HepG2 (cell line): Measurements from ENCODE around the gene R3HDM4. TPM values are rescaled to one million over a fixed set of nuclear protein-coding genes. Genes with fewer than 3 reads are reported as not detected.
A peak's percentile ranks its signal among the peaks of the same experiment; 100 is the strongest.

Source experiments
- AGO1 ChIP-seq: fragments of 200-400 bp; formaldehyde crosslinking; IDR thresholded peaks from 2 replicates; pipeline ENCODE4 v1.6.1; 2017; ENCODE audit warnings: mild to moderate bottlenecking, low read depth, low read length, moderate library complexity; ENCODE audit not compliant: poor library complexity, severe bottlenecking
- ATF7-NPFF ChIP-seq: sonication (generic); formaldehyde crosslinking; IDR thresholded peaks from 2 replicates; pipeline ENCODE4 v1.8.1; 2023; ENCODE audit warnings: mild to moderate bottlenecking, low read depth, missing genetic modification reagents, moderate library complexity
- FOSL1 ChIP-seq: sonication (generic); formaldehyde crosslinking; IDR thresholded peaks from 2 replicates; pipeline ENCODE4 v1.9.0; 2021; ENCODE audit warnings: missing genetic modification reagents, borderline replicate concordance
- FOXK2 ChIP-seq: fragments of 450-650 bp; IDR thresholded peaks from 2 replicates; pipeline ENCODE4 v1.6.1; 2016
- HOXA7 ChIP-seq: sonication (generic); formaldehyde crosslinking; IDR thresholded peaks from 2 replicates; pipeline ENCODE4 v1.8.1; 2022; ENCODE audit warnings: mild to moderate bottlenecking, missing genetic modification reagents, moderate library complexity
- RFX5 ChIP-seq: IDR thresholded peaks from 2 replicates; pipeline ENCODE4 v1.6.1; 2011; ENCODE audit warnings: low read depth, low read length, improper control_type of control experiment
- TAF15 ChIP-seq: fragments of 200-400 bp; formaldehyde crosslinking; IDR thresholded peaks from one replicate; pipeline ENCODE4 v1.6.1; 2018; ENCODE audit warnings: mild to moderate bottlenecking, low read depth, low read length; ENCODE audit not compliant: poor library complexity, severe bottlenecking
- ZNF296 ChIP-seq: sonication (generic); formaldehyde crosslinking; conservative IDR thresholded peaks from 2 replicates; pipeline ENCODE4 v1.5.0; 2020; ENCODE audit warnings: mild to moderate bottlenecking, missing genetic modification reagents
- ZNF331 ChIP-seq: sonication (generic); formaldehyde crosslinking; IDR thresholded peaks from 2 replicates; pipeline ENCODE4 v1.4.0; 2020; ENCODE audit warnings: missing genetic modification reagents
- ZNF547 ChIP-seq: sonication (generic); formaldehyde crosslinking; IDR thresholded peaks from 2 replicates; pipeline ENCODE4 v1.5.1; 2020; ENCODE audit warnings: mild to moderate bottlenecking, missing genetic modification reagents
- ZNF841 ChIP-seq: sonication (generic); formaldehyde crosslinking; IDR thresholded peaks from 2 replicates; pipeline ENCODE4 v1.8.1; 2023; ENCODE audit warnings: missing genetic modification reagents, borderline replicate concordance
- polyA plus RNA-seq, 8 experiments: library from polyadenylated mRNA; depleted of rRNA in 3 of 8; stranded (reverse) in 7 of 8; unstranded in 1 of 8; fragments of >200 nt; fragmentation: Illumina TruSeq in 4 of 8; extraction: Trizol in 4 of 8; gene quantifications; 2 replicates each; pipeline versions ENCODE4 v1.2.1 to v1.2.3, GENCODE V29; 2011 to 2016; ENCODE audit warnings: low read depth in 4 of 8, missing spikeins in 1 of 8, mixed read lengths in 1 of 8; ENCODE audit not compliant: insufficient read depth in 1 of 8
- total RNA-seq, 5 experiments: library from RNA; depleted of rRNA; stranded (reverse); fragments of >200 nt; fragmentation: Illumina TruSeq; extraction: Trizol; gene quantifications; 2 replicates each; pipeline ENCODE4 v1.2.3, GENCODE V29; 2016; ENCODE audit warnings: low read depth in 1 of 5
- TF ChIP-seq, protein P1 (sequence below): sonication (generic); formaldehyde crosslinking; conservative IDR thresholded peaks from 2 replicates; pipeline ENCODE4 v1.5.0; 2020; ENCODE audit warnings: missing genetic modification reagents
- TF ChIP-seq, protein P2 (sequence below): conservative IDR thresholded peaks from 2 replicates; pipeline ENCODE4 v1.6.1; 2018; ENCODE audit warnings: missing genetic modification reagents
- TF ChIP-seq, protein P3 (sequence below): sonication (generic); formaldehyde crosslinking; IDR thresholded peaks from 2 replicates; pipeline ENCODE4 v1.5.1; 2020; ENCODE audit warnings: missing genetic modification reagents, mild to moderate bottlenecking, borderline replicate concordance
- TF ChIP-seq, protein P4 (sequence below): sonication (generic); formaldehyde crosslinking; IDR thresholded peaks from 2 replicates; pipeline ENCODE4 v1.8.1; 2023; ENCODE audit warnings: mild to moderate bottlenecking, moderate library complexity, missing genetic modification reagents
- TF ChIP-seq, protein P5 (sequence below): sonication (generic); formaldehyde crosslinking; IDR thresholded peaks from 2 replicates; pipeline ENCODE4 v1.5.1; 2020; ENCODE audit warnings: mild to moderate bottlenecking, missing genetic modification reagents, borderline replicate concordance

R3HDM4 gene
- total and polyA plus RNA-seq, 2 of the 13 experiments (the other 11 are each of a cell fraction or from before 2014, with no cell fraction given), result 26.2 to 26.9 TPM

DNA sequence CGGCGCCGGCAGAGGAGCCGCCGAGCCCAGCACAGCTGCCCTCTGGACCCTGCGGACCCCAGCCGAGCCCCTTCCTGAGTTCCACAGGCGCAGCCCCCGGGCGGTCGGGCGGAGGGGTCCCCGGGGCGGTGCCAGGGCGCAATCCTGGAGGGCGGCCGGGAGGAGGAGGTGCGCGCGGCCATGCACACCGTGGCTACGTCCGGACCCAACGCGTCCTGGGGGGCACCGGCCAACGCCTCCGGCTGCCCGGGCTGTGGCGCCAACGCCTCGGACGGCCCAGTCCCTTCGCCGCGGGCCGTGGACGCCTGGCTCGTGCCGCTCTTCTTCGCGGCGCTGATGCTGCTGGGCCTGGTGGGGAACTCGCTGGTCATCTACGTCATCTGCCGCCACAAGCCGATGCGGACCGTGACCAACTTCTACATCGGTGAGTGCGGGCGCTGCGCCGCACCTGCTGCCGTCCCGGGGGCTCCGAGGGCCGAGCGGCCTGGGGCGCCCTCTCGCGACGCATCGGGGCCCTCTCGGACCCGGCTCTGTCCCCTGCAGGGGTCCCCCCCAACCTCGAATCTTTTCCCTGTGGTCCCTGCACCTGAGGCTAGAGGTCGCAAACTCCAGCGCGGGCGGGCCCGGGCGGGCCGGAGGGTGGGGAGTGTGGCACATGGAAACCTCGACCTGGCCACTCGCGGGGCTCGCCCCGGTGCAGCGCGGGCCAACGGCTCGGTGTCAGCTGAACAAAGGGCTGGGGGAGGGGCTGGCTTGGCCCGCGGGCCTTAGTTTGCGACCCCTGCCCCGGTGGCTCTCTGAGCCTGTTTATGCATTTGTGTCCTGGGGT is 4.5 kb upstream of the R3HDM4 start, which contains the start of gene KISS1R (continued):
- TF ChIP-seq, protein P1, sequence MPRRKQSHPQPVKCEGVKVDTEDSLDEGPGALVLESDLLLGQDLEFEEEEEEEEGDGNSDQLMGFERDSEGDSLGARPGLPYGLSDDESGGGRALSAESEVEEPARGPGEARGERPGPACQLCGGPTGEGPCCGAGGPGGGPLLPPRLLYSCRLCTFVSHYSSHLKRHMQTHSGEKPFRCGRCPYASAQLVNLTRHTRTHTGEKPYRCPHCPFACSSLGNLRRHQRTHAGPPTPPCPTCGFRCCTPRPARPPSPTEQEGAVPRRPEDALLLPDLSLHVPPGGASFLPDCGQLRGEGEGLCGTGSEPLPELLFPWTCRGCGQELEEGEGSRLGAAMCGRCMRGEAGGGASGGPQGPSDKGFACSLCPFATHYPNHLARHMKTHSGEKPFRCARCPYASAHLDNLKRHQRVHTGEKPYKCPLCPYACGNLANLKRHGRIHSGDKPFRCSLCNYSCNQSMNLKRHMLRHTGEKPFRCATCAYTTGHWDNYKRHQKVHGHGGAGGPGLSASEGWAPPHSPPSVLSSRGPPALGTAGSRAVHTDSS (CRISPR knock-in tag), result 0 out of 2 replicates have a peak, but pooled peaks have one; percentile 47
- no peak for TF ChIP-seq ZNF296 (CRISPR knock-in tag)
- no peak for TF ChIP-seq FOXK2
- TF ChIP-seq, protein P2, sequence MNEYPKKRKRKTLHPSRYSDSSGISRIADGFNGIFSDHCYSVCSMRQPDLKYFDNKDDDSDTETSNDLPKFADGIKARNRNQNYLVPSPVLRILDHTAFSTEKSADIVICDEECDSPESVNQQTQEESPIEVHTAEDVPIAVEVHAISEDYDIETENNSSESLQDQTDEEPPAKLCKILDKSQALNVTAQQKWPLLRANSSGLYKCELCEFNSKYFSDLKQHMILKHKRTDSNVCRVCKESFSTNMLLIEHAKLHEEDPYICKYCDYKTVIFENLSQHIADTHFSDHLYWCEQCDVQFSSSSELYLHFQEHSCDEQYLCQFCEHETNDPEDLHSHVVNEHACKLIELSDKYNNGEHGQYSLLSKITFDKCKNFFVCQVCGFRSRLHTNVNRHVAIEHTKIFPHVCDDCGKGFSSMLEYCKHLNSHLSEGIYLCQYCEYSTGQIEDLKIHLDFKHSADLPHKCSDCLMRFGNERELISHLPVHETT (CRISPR knock-in tag), result peak; percentile 75
- peak; percentile 51; the same call in 1 of the 2 replicates for TF ChIP-seq ZNF331 (CRISPR knock-in tag)
- no peak for TF ChIP-seq ZNF841 (CRISPR knock-in tag)
- peak; percentile 42; the same call in 1 of the 2 replicates for TF ChIP-seq RFX5
- 0 out of 2 replicates have a peak, but pooled peaks have one; percentile 5 for TF ChIP-seq HOXA7 (CRISPR knock-in tag)
- TF ChIP-seq, protein P3, sequence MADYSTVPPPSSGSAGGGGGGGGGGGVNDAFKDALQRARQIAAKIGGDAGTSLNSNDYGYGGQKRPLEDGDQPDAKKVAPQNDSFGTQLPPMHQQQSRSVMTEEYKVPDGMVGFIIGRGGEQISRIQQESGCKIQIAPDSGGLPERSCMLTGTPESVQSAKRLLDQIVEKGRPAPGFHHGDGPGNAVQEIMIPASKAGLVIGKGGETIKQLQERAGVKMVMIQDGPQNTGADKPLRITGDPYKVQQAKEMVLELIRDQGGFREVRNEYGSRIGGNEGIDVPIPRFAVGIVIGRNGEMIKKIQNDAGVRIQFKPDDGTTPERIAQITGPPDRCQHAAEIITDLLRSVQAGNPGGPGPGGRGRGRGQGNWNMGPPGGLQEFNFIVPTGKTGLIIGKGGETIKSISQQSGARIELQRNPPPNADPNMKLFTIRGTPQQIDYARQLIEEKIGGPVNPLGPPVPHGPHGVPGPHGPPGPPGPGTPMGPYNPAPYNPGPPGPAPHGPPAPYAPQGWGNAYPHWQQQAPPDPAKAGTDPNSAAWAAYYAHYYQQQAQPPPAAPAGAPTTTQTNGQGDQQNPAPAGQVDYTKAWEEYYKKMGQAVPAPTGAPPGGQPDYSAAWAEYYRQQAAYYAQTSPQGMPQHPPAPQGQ (CRISPR knock-in tag), result no peak
- 0 out of 2 replicates have a peak, but pooled peaks have one; percentile 38 for TF ChIP-seq FOSL1 (CRISPR knock-in tag)
- TF ChIP-seq TAF15, result no peak
- TF ChIP-seq ATF7-NPFF (CRISPR knock-in tag), result peak; percentile 47; the same call in 1 of the 2 replicates
- TF ChIP-seq AGO1, result no peak
- TF ChIP-seq, protein P4, sequence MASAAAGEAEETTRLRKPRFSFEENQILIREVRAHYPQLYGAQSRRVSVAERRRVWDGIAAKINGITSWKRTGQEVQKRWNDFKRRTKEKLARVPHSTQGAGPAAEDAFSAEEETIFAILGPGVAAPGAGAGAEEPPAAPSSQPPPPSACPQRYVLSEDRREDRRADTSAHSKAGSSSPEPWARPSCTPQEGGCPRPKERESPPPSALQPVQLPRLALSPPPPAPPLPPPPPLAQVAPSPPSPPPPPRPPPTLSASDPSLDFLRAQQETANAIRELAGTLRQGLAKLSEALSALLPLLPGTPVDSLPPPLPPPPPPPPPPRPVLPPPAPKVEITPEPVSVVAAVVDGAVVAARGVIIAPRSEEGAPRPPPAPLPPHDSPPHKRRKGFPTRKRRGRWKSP (CRISPR knock-in tag), result no peak
- TF ChIP-seq ZNF547 (CRISPR knock-in tag), result peak; percentile 36; the same call in 1 of the 2 replicates
- TF ChIP-seq, protein P5, sequence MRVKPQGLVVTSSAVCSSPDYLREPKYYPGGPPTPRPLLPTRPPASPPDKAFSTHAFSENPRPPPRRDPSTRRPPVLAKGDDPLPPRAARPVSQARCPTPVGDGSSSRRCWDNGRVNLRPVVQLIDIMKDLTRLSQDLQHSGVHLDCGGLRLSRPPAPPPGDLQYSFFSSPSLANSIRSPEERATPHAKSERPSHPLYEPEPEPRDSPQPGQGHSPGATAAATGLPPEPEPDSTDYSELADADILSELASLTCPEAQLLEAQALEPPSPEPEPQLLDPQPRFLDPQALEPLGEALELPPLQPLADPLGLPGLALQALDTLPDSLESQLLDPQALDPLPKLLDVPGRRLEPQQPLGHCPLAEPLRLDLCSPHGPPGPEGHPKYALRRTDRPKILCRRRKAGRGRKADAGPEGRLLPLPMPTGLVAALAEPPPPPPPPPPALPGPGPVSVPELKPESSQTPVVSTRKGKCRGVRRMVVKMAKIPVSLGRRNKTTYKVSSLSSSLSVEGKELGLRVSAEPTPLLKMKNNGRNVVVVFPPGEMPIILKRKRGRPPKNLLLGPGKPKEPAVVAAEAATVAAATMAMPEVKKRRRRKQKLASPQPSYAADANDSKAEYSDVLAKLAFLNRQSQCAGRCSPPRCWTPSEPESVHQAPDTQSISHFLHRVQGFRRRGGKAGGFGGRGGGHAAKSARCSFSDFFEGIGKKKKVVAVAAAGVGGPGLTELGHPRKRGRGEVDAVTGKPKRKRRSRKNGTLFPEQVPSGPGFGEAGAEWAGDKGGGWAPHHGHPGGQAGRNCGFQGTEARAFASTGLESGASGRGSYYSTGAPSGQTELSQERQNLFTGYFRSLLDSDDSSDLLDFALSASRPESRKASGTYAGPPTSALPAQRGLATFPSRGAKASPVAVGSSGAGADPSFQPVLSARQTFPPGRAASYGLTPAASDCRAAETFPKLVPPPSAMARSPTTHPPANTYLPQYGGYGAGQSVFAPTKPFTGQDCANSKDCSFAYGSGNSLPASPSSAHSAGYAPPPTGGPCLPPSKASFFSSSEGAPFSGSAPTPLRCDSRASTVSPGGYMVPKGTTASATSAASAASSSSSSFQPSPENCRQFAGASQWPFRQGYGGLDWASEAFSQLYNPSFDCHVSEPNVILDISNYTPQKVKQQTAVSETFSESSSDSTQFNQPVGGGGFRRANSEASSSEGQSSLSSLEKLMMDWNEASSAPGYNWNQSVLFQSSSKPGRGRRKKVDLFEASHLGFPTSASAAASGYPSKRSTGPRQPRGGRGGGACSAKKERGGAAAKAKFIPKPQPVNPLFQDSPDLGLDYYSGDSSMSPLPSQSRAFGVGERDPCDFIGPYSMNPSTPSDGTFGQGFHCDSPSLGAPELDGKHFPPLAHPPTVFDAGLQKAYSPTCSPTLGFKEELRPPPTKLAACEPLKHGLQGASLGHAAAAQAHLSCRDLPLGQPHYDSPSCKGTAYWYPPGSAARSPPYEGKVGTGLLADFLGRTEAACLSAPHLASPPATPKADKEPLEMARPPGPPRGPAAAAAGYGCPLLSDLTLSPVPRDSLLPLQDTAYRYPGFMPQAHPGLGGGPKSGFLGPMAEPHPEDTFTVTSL (CRISPR knock-in tag), result no peak
